Activated CD4-positive, alpha-beta T cell treated with anti-CD3 and anti-CD28 coated beads, Interleukin-2, amount 50 U/mL, for 16 hours (primary cell): Measurements from ENCODE around the gene HOXD3.

Experiments
- DNase-seq: peaks from one replicate; pipeline ENCODE4 v3.0.0-alpha.2; 2020

The HOXD3 gene

DNA sequence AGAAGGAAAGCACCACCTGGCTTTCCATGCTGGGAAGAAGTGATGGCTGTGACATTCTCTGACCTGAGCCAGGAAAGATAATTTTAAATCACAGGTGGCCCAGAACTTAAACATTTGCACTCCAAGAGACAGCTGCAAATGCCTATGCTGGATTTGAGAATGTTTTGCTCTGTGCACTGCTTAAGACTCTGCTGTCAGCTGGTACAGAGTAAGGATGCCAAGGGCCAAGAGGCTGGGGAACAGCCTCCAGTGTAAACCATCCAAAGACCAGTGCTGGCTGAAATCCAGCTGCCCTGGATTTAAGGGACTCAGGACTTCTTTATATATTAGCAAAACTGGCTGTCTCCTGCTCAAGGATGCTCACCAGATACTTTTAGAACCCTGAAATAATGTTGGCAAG is 23.7 kb upstream of the HOXD3 start:
- DNase-seq = no peak

DNA sequence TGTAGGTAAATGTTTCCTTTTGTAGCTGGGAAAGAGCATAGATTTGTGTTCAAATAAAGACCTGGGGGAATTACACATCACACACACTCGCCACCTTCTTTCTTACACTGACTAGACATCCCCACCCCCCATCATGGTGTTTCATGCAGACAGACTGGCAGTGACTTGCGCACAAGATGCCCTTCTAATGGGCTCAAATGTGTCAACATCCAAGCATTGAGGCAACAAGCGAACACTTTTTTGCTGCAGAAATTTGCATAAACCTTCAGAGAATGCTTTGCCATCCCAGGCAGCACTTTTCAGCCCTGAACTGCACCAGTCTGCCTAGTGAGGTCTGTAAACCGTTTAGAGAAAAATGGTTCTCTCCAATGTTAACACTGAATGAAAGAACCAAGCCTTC is 23.1 kb upstream of the HOXD3 start:
- DNase-seq = no peak

DNA sequence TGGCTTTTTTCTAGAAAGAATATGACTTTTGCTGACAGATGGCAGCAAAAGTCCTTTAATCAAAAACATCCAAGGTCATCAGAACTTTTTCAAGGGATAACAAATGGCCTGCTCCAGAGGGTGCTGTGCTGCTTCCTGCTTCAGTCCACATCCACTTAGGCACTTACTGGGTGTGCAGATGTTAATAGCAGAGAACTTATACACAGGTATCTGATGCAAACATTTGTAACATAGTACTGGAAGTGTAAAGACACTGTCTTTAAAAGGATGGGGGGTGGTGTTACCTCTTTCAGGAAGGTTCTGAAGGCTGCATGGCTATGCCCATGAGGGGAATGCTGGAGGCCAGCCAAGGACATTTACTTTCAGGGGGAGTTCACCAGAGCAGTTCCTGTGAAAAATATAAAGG is 22.1 kb upstream of the HOXD3 start:
- no peak for DNase-seq

DNA sequence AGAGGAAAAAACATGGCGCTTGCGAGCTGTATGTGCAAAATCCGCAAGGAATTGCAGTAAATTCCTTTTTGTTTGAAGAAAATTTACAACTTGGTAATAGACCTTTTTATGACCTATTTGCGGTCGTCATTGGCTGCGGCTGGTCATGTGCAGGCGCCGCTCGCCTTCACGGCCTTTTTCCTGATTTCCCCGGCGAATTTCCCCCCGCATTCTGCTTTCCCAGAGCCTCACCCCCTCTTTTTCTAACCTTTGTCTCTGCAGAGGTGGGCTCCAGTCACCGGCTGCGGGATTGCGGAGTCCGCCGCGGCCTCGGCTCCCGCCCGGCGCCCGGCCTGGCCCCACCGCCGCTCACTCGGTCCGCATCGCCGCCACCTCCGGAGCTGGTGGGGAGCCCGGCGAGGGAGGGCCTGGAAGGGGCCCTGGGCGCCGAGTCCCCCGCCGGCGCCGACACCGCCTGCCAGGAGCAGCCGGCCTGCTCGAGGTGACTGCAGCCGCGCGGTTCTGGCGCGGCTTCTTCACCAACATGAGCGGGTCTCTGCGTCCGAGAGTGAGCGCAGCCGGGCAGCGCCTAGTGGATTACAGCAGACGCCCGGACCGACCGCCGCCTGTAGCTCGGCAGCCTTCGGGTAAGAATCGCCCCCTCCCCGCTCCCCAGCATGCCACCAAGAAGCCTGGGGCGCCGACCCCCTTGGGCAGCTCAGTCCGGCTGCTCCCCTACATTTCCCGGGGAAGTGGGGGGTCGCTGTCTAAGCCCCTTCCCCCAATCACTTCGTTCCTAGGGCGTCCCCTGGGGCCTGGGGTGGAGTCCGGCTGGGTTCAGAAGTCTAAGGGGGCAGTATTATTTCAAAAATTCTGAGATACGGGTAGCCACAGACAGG is 20.5 kb upstream of the HOXD3 start:
- no peak for DNase-seq

DNA sequence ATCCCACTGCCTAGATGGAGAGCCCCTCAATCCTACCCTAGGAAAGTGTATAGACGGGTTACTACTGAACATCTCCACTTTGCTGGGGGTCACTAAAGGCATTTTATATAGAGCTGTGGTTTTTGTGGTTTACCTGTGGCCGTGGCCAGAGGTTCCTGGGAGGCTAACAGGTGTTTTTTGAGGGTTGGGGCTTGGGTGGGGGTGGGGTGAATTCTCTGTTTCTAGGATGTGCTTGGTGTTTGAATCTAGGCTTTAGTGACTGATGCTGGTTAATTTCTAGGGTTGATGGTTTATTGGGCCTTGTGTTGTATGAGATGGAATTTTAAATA is 19.9 kb upstream of the HOXD3 start:
- no peak for DNase-seq

- no peak for DNase-seq
These were observed 19.2 kb upstream of the HOXD3 start for GRCh38 chr2:176137906-176138305.

DNA sequence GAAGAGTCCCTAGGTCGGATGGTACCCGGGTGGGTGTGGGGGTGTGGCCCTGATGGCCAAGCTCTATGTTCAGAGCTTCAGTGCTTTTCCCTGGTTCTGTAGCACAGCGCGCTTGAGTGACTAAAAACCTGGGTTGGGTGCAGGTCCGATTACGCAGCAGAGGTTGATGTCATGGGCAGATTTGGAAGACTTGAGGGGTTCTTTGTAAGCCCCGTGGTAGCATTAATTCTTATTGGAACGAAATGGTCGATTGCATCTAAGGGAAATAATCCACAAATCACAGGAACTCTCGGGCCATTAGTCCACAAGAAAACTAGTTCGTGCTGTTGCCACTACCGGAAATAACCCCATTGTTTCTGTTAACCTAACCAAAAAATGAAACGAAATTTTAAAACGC is 18.6 kb upstream of the HOXD3 start:
- DNase-seq = no peak

- DNase-seq = no peak
These were observed 18.0 kb upstream of the HOXD3 start for GRCh38 chr2:176138923-176139660.

- no peak for DNase-seq
These were observed 17.2 kb upstream of the HOXD3 start for GRCh38 chr2:176139661-176140512.

DNA sequence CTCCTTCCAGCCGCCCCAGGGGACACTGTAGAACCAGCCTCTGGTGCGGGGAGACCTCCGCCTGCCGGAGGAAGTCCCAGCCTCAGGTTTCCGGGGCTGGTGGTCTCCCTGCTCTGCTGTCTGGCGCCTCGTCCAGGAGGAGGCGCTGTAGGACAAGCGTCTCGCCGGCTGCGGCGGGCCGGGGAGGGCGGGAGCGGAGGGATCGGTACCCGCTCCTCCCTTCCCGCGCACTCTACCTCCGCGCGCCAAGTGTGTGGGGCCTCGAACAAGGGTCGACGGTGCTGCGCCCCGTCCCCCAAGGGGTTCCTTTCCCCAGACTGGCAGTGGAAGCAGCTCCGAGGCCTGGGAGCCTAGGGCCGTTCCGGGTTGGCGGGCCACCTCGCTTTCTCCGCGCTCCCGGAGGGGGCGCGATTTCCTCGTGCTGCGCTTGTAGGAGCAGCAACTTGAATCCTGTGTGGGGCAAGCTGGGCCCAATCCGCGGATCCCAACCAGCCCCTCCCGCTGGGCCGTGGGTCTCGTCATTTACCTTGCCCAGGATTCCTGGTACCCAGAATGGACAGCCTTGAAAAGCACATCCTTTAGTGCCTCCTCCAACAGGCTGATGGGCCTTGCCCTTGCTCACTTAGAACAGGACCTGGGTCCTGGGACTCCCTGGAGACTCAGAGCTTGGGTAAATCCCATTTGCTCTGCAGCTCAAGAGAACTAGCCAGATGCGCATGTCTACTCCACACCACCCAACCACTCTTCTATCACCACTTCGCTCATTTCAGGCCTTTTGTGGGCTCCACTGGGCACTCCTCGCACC is 16.4 kb upstream of the HOXD3 start:
- DNase-seq = peak; percentile 68

GRCh38 chr2:176142281-176142680 is 14.8 kb upstream of the HOXD3 start:
- DNase-seq = no peak

DNA sequence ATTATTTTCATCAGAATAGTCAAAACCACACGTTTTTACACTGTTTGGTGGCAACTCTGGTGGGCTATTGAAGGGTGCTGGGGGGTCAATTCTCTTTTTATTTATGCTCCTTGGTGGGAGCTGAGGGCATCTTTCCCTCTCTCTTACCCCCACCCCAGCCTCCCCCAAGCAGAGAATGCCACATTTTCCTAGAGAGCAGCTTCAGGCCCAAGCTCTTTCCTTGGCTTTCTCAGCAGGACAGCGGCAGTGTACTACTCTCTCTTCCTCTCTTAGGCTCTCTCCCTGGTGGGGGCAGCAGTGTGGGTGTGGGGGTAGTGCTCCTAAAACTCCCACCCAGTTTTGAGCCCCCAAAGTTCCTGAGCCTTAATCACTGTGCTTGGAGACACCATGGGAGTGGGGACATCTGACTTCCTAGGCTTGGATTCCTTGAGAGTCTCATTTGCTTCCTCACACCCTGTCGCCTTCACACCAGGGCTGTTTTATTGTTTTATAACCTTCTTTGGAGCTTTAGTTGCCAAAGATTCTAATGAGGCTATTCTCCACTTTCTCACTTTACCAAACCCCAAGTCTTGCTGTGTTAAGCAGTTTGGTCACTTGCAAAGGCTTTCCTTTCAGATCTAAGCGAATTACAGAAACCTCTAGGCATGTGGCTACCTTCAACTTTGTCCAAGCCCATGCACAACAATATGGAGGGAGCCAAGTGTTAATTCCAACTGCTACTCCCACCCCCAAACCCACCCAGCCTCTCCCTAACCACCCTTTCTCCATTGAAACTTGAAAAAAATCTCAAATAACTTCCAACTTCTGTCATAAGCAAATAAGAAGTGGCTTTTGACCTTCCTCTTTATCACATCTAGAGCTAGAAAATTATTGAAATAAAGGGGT is 11.8 kb upstream of the HOXD3 start:
- no peak for DNase-seq

DNA sequence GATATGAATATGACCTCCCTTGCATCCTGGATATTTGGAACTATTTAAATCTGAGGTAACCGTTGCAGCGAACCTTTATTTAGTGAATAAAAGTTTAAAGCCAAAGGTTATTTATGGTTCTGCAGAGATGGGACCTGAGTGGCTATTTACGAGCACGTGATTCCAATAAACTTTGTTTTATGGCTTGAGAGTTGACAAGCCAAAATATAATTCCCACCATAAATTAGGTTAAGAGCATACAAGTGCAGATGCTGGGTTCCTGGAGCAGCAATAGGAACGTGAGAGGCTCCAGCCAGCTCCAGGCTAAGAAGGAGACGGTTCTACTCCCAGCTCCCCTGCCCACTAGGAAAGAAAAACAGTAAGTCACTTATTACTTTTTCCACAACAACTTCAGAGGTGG is 11.0 kb upstream of the HOXD3 start:
- no peak for DNase-seq

GRCh38 chr2:176146645-176147044 is 10.5 kb upstream of the HOXD3 start:
- no peak for DNase-seq

DNA sequence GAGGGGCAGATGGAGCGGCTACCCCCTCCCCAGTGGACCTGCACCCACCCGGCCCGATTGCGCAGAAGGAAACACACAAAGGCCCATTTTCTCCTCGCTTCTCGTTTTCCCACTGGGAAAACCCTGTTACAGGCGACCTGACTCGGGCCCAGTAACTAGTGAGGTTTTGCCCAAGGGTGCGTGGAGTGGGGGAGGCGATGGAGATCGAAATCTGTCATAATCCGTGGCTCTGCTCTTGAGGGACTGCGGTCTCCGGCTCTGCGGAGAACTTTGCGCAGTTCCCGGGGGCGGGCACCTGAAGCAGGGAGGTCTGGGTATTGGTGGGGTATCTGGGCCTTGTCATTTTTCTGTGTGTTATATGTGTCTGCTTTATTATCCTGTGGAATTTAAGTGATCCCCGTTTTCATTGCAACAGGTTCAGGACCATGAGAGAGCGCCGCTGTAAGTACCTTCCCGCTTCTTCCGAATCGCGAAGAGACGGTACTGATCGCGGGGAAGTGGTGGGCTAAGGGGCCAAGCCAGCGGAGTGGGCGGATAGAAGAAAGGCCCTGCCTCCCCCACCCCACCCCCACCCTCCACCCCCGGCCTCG is 9.8 kb upstream of the HOXD3 start:
- no peak for DNase-seq

GRCh38 chr2:176147800-176148496 is 9.2 kb upstream of the HOXD3 start:
- no peak for DNase-seq

DNA sequence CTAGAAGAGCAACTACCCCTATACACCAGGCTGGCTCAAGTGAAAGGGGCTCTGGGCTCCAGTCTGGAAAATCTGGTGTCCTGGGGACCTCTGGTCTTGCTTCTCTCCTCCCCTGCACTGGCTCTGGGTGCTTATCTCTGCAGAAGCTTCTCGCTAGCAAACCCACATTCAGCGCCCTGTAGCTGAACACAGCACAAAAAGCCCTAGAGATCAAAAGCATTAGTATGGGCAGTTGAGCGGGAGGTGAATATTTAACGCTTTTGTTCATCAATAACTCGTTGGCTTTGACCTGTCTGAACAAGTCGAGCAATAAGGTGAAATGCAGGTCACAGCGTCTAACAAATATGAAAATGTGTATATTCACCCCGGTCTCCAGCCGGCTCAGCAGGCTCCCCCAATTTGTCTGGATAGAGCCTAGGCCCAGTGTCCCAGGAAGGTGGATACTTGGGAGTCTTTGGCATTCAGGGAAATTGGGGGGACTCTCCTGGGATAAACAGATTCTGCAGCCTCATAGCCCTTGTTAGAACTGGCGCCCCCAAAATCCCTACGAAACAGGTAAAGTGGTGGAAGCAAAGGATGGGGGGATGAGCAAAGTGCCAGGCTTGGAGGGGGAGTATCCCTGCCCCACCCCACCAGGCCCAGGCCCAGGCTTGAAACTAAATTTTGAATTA is 8.2 kb upstream of the HOXD3 start:
- DNase-seq = no peak

DNA sequence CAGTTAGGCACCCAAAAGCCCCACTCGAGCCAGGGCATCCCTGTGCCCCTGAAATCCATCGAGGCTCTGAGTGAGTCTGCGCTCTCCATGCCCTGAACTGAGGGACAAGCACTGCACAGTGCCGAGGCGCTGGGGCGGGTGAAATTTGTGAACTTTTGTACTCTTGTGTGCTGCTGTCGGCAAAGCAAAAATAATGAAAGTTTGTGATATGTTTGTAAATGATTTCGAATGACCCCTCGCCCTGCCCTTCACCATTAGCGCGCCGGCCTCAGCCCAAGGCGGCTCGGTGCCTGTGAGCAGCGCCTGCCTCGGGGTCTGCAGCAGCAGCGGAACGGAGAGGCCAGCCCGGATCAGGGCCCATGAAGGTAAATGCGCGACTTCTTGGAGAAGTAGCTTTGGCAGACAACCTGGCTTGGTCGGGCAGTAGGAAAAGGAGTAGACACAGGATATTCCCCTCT is 7.6 kb upstream of the HOXD3 start:
- no peak for DNase-seq

DNA sequence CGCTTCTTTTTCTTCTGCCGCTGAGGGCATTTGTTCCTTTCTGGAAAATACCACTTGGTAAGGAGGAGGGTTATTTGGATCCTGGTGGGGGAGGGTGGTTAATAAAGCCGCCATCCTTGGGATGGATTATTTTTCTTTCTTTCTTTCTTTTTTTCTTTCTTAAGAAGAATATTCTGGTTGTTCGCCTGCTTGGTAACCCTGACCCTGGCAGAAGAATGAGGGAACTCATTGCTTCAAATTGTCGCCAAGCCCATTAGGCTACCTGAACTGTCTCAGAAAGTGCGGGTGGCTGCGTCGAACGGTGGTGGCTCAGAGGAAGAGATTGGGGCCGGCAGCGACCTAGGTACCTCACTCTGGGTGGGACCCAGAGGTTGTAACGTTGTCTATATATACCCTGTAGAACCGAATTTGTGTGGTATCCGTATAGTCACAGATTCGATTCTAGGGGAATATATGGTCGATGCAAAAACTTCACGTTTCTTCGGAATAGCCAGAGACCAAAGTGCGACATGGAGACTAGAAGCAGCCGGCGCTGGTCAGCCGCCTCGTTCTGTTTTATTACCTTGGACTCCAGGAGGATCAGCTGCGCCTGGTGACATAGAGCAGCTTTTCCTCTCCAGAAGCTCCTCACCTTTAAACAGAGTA is 7.0 kb upstream of the HOXD3 start:
- no peak for DNase-seq
